GM21447 (cell line): ENCODE measurements around the gene MYBBP1A.
"Not testable (repeated sequence)": the region's sequence is repeated elsewhere in the genome, so short reads cannot be mapped to it uniquely, and the experiment has no call there.

Experiments used
- ATAC-seq: cut with Tn5 transposase; IDR thresholded peaks from one replicate; pipeline ENCODE4 v1.9.1; 2021; ENCODE audit not compliant: unreplicated experiment

MYBBP1A gene

GRCh38 chr17:4590981-4591453 is 35.8 kb upstream of the MYBBP1A start:
- ATAC-seq, result no peak

- ATAC-seq, result not testable (repeated sequence)
Measured at GRCh38 chr17:4590042-4590441, 34.9 kb upstream of the MYBBP1A start.

- ATAC-seq, result no peak
Measured at GRCh38 chr17:4588898-4589625, 33.9 kb upstream of the MYBBP1A start.

GRCh38 chr17:4588391-4588790 is 33.2 kb upstream of the MYBBP1A start:
- no peak for ATAC-seq

GRCh38 chr17:4587803-4588202 is 32.6 kb upstream of the MYBBP1A start:
- ATAC-seq, result no peak

- ATAC-seq, result no peak
Measured at GRCh38 chr17:4587195-4587594, 32.0 kb upstream of the MYBBP1A start.

- ATAC-seq, result no peak
Measured at GRCh38 chr17:4586043-4586442, 30.9 kb upstream of the MYBBP1A start.

- no peak for ATAC-seq
Measured at GRCh38 chr17:4585638-4585994, 30.4 kb upstream of the MYBBP1A start.

GRCh38 chr17:4584917-4585637 is 29.9 kb upstream of the MYBBP1A start:
- ATAC-seq, result no peak

GRCh38 chr17:4584101-4584916 is 29.1 kb upstream of the MYBBP1A start, which contains the start of gene SMTNL2:
SMTNL2 (plus strand) TSS chr17:4584529; CDS start chr17:4584606, 77 bp downstream.
- ATAC-seq, result no peak

- ATAC-seq, result no peak
Measured at GRCh38 chr17:4583782-4584100, 28.6 kb upstream of the MYBBP1A start.

- no peak for ATAC-seq
Measured at GRCh38 chr17:4583206-4583605, 28.0 kb upstream of the MYBBP1A start.

GRCh38 chr17:4582691-4583090 is 27.5 kb upstream of the MYBBP1A start:
- ATAC-seq, result no peak

GRCh38 chr17:4582101-4582501 is 26.9 kb upstream of the MYBBP1A start:
- no peak for ATAC-seq

- ATAC-seq, result no peak
Measured at GRCh38 chr17:4580291-4580690, 25.1 kb upstream of the MYBBP1A start.

GRCh38 chr17:4579678-4580077 is 24.5 kb upstream of the MYBBP1A start:
- no peak for ATAC-seq

- not testable (repeated sequence) for ATAC-seq
Measured at GRCh38 chr17:4578349-4578748, 23.2 kb upstream of the MYBBP1A start.

GRCh38 chr17:4577386-4577993 is 22.3 kb upstream of the MYBBP1A start:
- no peak for ATAC-seq

GRCh38 chr17:4576729-4577322 is 21.6 kb upstream of the MYBBP1A start:
- ATAC-seq, result no peak

- no peak for ATAC-seq
Measured at GRCh38 chr17:4576161-4576558, 21.0 kb upstream of the MYBBP1A start.
